Measurements from ENCODE around the gene API5.

Gene API5

GRCh38 chr11:43392713-43393112 lies 80.9 kb downstream of the API5 start:
- Histone ChIP-seq H2AFZ (ENCODE audit: low read length, unreplicated experiment) (no peak overlapping the region), H3K36me3 (ENCODE audit: insufficient read depth, low read length) (peaks cover 47% of the 10 kb centered on the region), H3K27ac (ENCODE audit: low read depth, low read length) (no peak overlapping the region), H3K4me1 (ENCODE audit: control insufficient read depth, insufficient read depth, low read length, unreplicated experiment) (no peaks in the 10 kb centered on the region), H3K4me3 (ENCODE audit: low read depth, low read length) (no peak overlapping the region), H3K79me2 (ENCODE audit: control insufficient read depth, insufficient read depth, low read length, unreplicated experiment) (no peaks in the 10 kb centered on the region), H3K27me3 (ENCODE audit: insufficient read depth, low read length) (no peaks in the 10 kb centered on the region)

DNA sequence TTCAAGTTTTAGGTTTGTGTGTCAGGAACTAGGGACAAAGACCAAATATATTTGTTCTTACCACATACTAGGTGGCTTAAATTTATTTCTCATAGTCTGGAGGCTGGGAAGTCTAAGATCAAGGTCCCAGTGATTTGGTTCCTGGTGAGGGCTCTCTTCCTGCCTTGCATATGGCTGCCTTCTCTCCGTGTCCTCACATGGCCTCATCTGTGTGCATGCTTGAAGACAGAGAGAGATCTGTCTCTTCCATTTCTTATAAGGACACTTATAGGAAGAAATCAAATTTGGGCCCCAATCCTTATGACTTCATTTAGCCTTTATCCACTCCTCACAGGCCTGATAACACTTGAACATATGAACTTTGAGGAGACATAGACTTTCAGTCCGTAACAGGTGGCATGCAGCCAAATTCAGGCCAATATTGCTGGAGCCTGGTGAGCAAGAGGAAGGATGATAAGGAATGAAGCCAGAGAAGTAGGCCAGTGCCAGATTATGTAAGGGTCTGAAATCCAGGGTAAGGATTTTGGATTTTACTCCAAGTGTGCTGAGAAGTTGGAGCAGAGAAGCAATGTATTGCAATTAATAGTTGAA lies 82.1 kb downstream of the API5 start:
- H3K27me3 ChIP-seq (ENCODE audit: insufficient read depth, low read length): no peaks in the 10 kb centered on the region
- H2AFZ ChIP-seq (ENCODE audit: low read length, unreplicated experiment): no peak overlapping the region
- H3K4me1 ChIP-seq (ENCODE audit: control insufficient read depth, insufficient read depth, low read length, unreplicated experiment): no peaks in the 10 kb centered on the region
- H3K36me3 ChIP-seq (ENCODE audit: insufficient read depth, low read length): peaks cover 48% of the 10 kb centered on the region
- H3K4me3 ChIP-seq (ENCODE audit: low read depth, low read length): no peak overlapping the region
- H3K79me2 ChIP-seq (ENCODE audit: control insufficient read depth, insufficient read depth, low read length, unreplicated experiment): no peaks in the 10 kb centered on the region
- H3K27ac ChIP-seq (ENCODE audit: low read depth, low read length): no peak overlapping the region
